ENCODE data around the gene MYH15. TPM values are rescaled to one million over a fixed set of nuclear protein-coding genes. Genes with fewer than 3 reads are reported as not detected.

Gene MYH15
- polyA plus RNA-seq, 1 experiment, result 0.68 TPM

DNA sequence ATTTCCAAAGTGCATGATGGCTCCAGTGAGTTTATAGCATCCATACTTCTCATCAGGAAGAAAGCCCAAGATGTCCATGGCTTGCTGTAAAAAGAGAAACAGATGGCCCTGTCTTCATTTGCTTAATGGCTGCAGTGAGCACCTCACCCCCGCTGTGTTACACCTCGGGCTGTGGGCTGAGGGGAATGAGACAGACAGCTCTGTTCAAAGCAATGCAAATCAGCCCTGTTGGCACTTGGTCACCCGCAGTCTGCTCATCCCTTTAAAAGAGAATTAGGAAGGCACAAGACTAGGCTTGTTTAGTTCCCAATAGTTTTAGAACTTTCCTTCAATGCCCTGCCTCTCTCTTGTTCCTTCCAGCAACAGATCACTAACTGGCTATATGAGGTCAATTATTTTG is 25.2 kb downstream of the MYH15 start:
- no peaks in the 10 kb centered on the region for H3K9me3 ChIP-seq (ENCODE audit: control insufficient read depth, insufficient read depth, low read length)
- no peaks in the 10 kb centered on the region for H3K27me3 ChIP-seq (ENCODE audit: control insufficient read depth, insufficient read depth, low read length)
- POLR2A ChIA-PET, result interaction anchor here (1.1 kb wide), 1 partner anchor 104 kb away, joined by 3 read pairs; the partner anchor contains the start of genes CIP2A and DZIP3
- no peak overlapping the region for H3K4me3 ChIP-seq (ENCODE audit: low read depth, low read length)
- no peak for TF ChIP-seq CTCF (IDR thresholded peaks at IDR 0.05; ENCODE audit: low read depth, low read length)
- DNase-seq (ENCODE audit: low read depth, low spot score), result no peak
- CTCF ChIA-PET, result interaction anchor here (1.2 to 3.5 kb wide), 4 partner anchors 7 to 557 kb away, joined by 5 to 83 read pairs (median 10); no protein-coding TSS in a partner anchor
- no peak overlapping the region for H3K27ac ChIP-seq (ENCODE audit: low read depth, low read length)

- no peak for DNase-seq (ENCODE audit: low read depth, low spot score)
- Histone ChIP-seq H3K27ac (ENCODE audit: low read depth, low read length) (no peak overlapping the region), H3K27me3 (ENCODE audit: control insufficient read depth, insufficient read depth, low read length) (no peaks in the 10 kb centered on the region), H3K4me3 (ENCODE audit: low read depth, low read length) (no peak overlapping the region), H3K9me3 (ENCODE audit: control insufficient read depth, insufficient read depth, low read length) (no peaks in the 10 kb centered on the region)
- no peak for TF ChIP-seq CTCF (IDR thresholded peaks at IDR 0.05; ENCODE audit: low read depth, low read length)
- CTCF ChIA-PET, result interaction anchor here (1.7 to 3.7 kb wide), 6 partner anchors 8 to 1244 kb away, joined by 3 to 83 read pairs (median 24); no protein-coding TSS in a partner anchor
- POLR2A ChIA-PET, result no interaction called here
These were observed 31.2 kb downstream of the MYH15 start for GRCh38 chr3:108479224-108479623.

DNA sequence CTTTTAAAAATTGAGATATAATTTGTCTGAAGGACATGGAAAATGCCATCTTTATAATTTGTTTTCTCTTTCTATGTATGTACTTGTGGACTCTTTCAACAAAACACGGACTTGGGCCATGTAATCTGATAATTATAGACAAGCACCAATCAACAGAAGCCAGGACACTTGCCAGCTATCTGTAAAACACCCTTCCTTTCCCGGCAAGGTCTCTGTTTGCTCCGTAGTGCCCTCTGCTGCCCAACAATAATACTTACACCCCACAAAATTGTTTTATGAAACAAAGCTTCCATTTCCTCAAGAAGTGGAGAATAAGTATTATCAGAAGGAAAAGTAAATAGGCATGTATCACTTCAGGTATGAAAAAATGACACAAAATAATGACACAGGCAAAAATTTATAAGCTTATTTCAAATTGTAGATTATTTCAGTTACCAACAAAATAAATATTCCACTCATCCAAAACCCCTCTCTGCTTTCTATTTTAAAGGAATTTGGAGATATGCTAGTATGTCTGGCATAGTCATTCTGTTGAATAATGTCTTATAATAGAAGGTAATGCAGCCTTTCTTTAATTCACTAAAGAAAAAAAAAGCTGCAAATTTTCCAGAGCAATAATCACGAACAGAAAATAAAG is 32.8 kb downstream of the MYH15 start:
- peak; percentile 49 for DNase-seq (ENCODE audit: low read depth, low spot score)
- Histone ChIP-seq H3K27ac (ENCODE audit: low read depth, low read length) (no peak overlapping the region), H3K27me3 (ENCODE audit: control insufficient read depth, insufficient read depth, low read length) (no peaks in the 10 kb centered on the region), H3K4me3 (ENCODE audit: low read depth, low read length) (no peak overlapping the region), H3K9me3 (ENCODE audit: control insufficient read depth, insufficient read depth, low read length) (no peaks in the 10 kb centered on the region)
- CTCF ChIA-PET, result interaction anchor here (0.6 to 3.7 kb wide), 99 partner anchors 9 to 1242 kb away, joined by 3 to 83 read pairs (median 4); no protein-coding TSS in a partner anchor
- POLR2A ChIA-PET, result no interaction called here
- TF ChIP-seq CTCF (IDR thresholded peaks at IDR 0.05; ENCODE audit: low read depth, low read length), result peak; percentile 81

DNA sequence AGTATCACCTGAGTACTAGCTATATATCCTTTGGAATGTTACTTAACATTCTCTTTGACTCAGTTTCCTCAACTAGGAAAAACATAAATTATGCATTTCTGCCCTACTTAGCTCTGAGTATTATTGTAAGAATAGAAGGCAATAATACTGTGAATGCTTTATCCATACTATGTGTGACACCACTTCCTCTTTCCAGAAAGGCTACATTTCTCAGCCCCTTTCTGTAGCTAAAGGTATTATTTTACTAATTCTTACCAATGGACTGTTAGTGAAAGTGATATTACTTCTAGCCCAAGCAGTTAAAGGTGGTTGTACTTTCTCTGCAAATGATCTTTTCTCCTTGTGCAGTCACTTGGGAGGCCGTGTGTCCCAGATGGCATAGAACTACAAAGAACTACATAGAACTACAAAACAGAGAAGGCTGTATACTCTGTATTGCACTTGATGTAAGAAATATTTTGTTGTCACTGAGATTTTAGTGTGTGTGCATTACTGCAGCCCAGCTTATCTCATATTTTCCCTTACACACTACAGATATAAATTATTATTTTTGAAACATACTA is 35.1 kb downstream of the MYH15 start:
- POLR2A ChIA-PET, result no interaction called here
- H3K27me3 ChIP-seq (ENCODE audit: control insufficient read depth, insufficient read depth, low read length), result no peaks in the 10 kb centered on the region
- no peak for TF ChIP-seq CTCF (IDR thresholded peaks at IDR 0.05; ENCODE audit: low read depth, low read length)
- no peak overlapping the region for H3K4me3 ChIP-seq (ENCODE audit: low read depth, low read length)
- H3K9me3 ChIP-seq (ENCODE audit: control insufficient read depth, insufficient read depth, low read length), result no peaks in the 10 kb centered on the region
- CTCF ChIA-PET, result interaction anchor here (0.9 to 2.6 kb wide), 9 partner anchors 14 to 1240 kb away, joined by 3 to 13 read pairs (median 4); no protein-coding TSS in a partner anchor
- H3K27ac ChIP-seq (ENCODE audit: low read depth, low read length), result no peak overlapping the region
- no peak for DNase-seq (ENCODE audit: low read depth, low spot score)

DNA sequence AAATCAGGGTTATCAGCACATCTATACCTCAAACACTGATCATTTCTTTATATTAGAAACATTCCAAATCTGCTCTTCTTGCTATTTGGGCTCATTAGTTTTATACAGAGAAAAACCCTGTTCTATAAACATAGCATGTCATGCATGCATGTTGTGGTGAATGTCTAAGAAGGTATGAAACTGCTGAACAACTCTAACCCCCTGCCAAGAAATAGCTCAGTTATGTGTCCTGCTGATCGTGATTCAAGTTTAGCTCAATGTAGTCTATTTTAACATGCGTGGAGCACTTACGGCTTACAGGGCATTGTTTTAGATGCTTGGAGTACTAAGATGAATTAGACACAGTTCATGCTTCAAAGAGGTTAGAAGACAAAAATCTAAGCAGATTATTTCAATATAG is 35.8 kb downstream of the MYH15 start:
- no peak for TF ChIP-seq CTCF (IDR thresholded peaks at IDR 0.05; ENCODE audit: low read depth, low read length)

More for the DNA sequence above, 35.8 kb downstream of the MYH15 start:
- H3K4me3 ChIP-seq (ENCODE audit: low read depth, low read length), result no peak overlapping the region
- peak; percentile 72 for DNase-seq (ENCODE audit: low read depth, low spot score)
- POLR2A ChIA-PET, result no interaction called here
- no peaks in the 10 kb centered on the region for H3K9me3 ChIP-seq (ENCODE audit: control insufficient read depth, insufficient read depth, low read length)
- CTCF ChIA-PET, result interaction anchor here (0.6 to 2.6 kb wide), 9 partner anchors 12 to 1239 kb away, joined by 3 to 13 read pairs (median 3); no protein-coding TSS in a partner anchor
- no peak overlapping the region for H3K27ac ChIP-seq (ENCODE audit: low read depth, low read length)
- no peaks in the 10 kb centered on the region for H3K27me3 ChIP-seq (ENCODE audit: control insufficient read depth, insufficient read depth, low read length)
